ENCODE data around the gene ZNF646. TPM values are rescaled to one million over a fixed set of nuclear protein-coding genes. Genes with fewer than 3 reads are reported as not detected.

Gene ZNF646
- total and polyA plus RNA-seq, 2 of the 13 experiments (the other 11 are each of a cell fraction or from before 2014, with no cell fraction given) = 3.4 to 10.9 TPM

GRCh38 chr16:31033709-31034492, 40.3 kb upstream of the ZNF646 start (continued):
- TF ChIP-seq ELF3 (CRISPR knock-in tag; IDR thresholded peaks at IDR 0.05) = 0 out of 2 replicates have a peak, but pooled peaks have one; percentile 31
- no peak for TF ChIP-seq ZNF468 (CRISPR knock-in tag; IDR thresholded peaks at IDR 0.05)
- TF ChIP-seq MTF2 (CRISPR knock-in tag; IDR thresholded peaks at IDR 0.05; ENCODE audit: borderline replicate concordance) = no peak
- TF ChIP-seq TSC22D2 (CRISPR knock-in tag; IDR thresholded peaks at IDR 0.05; ENCODE audit: borderline replicate concordance) = peak; percentile 55; the same call in 1 of the 2 replicates
- TF ChIP-seq TBX2 (CRISPR knock-in tag; IDR thresholded peaks at IDR 0.05; ENCODE audit: borderline replicate concordance) = peak; percentile 57; the same call in 1 of the 2 replicates
- peak; percentile 83 for TF ChIP-seq ZNF18 (CRISPR knock-in tag; IDR thresholded peaks at IDR 0.05; ENCODE audit: insufficient replicate concordance)
- TF ChIP-seq ERF (CRISPR knock-in tag; IDR thresholded peaks at IDR 0.05) = peak; percentile 91; the same call in 1 of the 2 replicates
- TF ChIP-seq SUZ12 (IDR thresholded peaks at IDR 0.05; ENCODE audit: low read depth, low read length) = peak; percentile 76
- TF ChIP-seq SIX4 (CRISPR knock-in tag; IDR thresholded peaks at IDR 0.05) = no peak; the same call in 1 of the 2 replicates
- TF ChIP-seq ARID4A (CRISPR knock-in tag; IDR thresholded peaks at IDR 0.05; ENCODE audit: borderline replicate concordance) = peak; percentile 67; the same call in 1 of the 2 replicates
- no peak; the same call in 1 of the 2 replicates for TF ChIP-seq ZNF318 (CRISPR knock-in tag; IDR thresholded peaks at IDR 0.05)
- no peak; the same call in 1 of the 2 replicates for TF ChIP-seq ZNF704 (CRISPR knock-in tag; IDR thresholded peaks at IDR 0.05; ENCODE audit: borderline replicate concordance)
